HepG2 (cell line): ENCODE data around the gene STAT4. TPM values are rescaled to one million over a fixed set of nuclear protein-coding genes. Genes with fewer than 3 reads are reported as not detected.

Experiments
- ARNTL ChIP-seq: sonication (generic); formaldehyde crosslinking; IDR thresholded peaks from 2 replicates; pipeline ENCODE4 v1.4.0; 2020; ENCODE audit warnings: mild to moderate bottlenecking, missing genetic modification reagents
- BRD4 ChIP-seq: sonication (generic); formaldehyde crosslinking; IDR thresholded peaks from 2 replicates; pipeline ENCODE4 v1.4.0; 2020; ENCODE audit warnings: missing genetic modification reagents
- GTF3A ChIP-seq: sonication (generic); formaldehyde crosslinking; conservative IDR thresholded peaks from 2 replicates; pipeline ENCODE4 v1.4.0; 2020; ENCODE audit warnings: mild to moderate bottlenecking, missing genetic modification reagents
- HNRNPH1 ChIP-seq: fragments of 200-400 bp; formaldehyde crosslinking; optimal IDR thresholded peaks from 2 replicates; pipeline ENCODE3; 2017; ENCODE audit warnings: mild to moderate bottlenecking, low read depth, low read length
- ZNF205 ChIP-seq: IDR thresholded peaks from 2 replicates; pipeline ENCODE4 v1.6.1; 2018; ENCODE audit warnings: missing biosample characterization, missing genetic modification reagents
- ZNF260 ChIP-seq: sonication (generic); formaldehyde crosslinking; IDR thresholded peaks from 2 replicates; pipeline ENCODE4 v1.4.0; 2020; ENCODE audit warnings: missing genetic modification reagents, low read depth, mild to moderate bottlenecking, borderline replicate concordance
- ZNF33B ChIP-seq: sonication (generic); formaldehyde crosslinking; IDR thresholded peaks from 2 replicates; pipeline ENCODE4 v1.5.1; 2020; ENCODE audit warnings: mild to moderate bottlenecking, missing genetic modification reagents
- ZNF75D ChIP-seq: sonication (generic); formaldehyde crosslinking; IDR thresholded peaks from 2 replicates; pipeline ENCODE4 v1.8.1; 2023; ENCODE audit warnings: missing genetic modification reagents, mild to moderate bottlenecking, borderline replicate concordance
- polyA plus RNA-seq, 8 experiments: library from polyadenylated mRNA; depleted of rRNA in 3 of 8; stranded (reverse) in 7 of 8; unstranded in 1 of 8; fragments of >200 nt; fragmentation: Illumina TruSeq in 4 of 8; extraction: Trizol in 4 of 8; gene quantifications; 2 replicates each; pipeline versions ENCODE4 v1.2.1 to v1.2.3, GENCODE V29; 2011 to 2016; ENCODE audit warnings: low read depth in 4 of 8, missing spikeins in 1 of 8, mixed read lengths in 1 of 8; ENCODE audit not compliant: insufficient read depth in 1 of 8
- total RNA-seq, 5 experiments: library from RNA; depleted of rRNA; stranded (reverse); fragments of >200 nt; fragmentation: Illumina TruSeq; extraction: Trizol; gene quantifications; 2 replicates each; pipeline ENCODE4 v1.2.3, GENCODE V29; 2016; ENCODE audit warnings: low read depth in 1 of 5
- TF ChIP-seq, protein P1 (sequence below): sonication (generic); formaldehyde crosslinking; conservative IDR thresholded peaks from 2 replicates; pipeline ENCODE4 v1.4.0; 2020; ENCODE audit warnings: mild to moderate bottlenecking, missing genetic modification reagents, moderate library complexity
- TF ChIP-seq, protein P2 (sequence below), 2 experiments: fragments of 450-650 bp in 1 of 2; sonication (generic) in 1 of 2; formaldehyde crosslinking in 1 of 2; IDR thresholded peaks; 2 replicates each; pipeline versions ENCODE4 v1.6.1 to v1.8.0; 2016 to 2022; ENCODE audit warnings: antibody characterized with exemption in 1 of 2, mild to moderate bottlenecking in 1 of 2, missing genetic modification reagents in 1 of 2
- TF ChIP-seq, protein P3 (sequence below): sonication (generic); formaldehyde crosslinking; conservative IDR thresholded peaks from 2 replicates; pipeline ENCODE4 v1.5.0; 2020; ENCODE audit warnings: missing genetic modification reagents

STAT4 gene
- total and polyA plus RNA-seq, 2 of the 13 experiments (the other 11 are each of a cell fraction or from before 2014, with no cell fraction given): 0.37 TPM; not detected in 1

DNA sequence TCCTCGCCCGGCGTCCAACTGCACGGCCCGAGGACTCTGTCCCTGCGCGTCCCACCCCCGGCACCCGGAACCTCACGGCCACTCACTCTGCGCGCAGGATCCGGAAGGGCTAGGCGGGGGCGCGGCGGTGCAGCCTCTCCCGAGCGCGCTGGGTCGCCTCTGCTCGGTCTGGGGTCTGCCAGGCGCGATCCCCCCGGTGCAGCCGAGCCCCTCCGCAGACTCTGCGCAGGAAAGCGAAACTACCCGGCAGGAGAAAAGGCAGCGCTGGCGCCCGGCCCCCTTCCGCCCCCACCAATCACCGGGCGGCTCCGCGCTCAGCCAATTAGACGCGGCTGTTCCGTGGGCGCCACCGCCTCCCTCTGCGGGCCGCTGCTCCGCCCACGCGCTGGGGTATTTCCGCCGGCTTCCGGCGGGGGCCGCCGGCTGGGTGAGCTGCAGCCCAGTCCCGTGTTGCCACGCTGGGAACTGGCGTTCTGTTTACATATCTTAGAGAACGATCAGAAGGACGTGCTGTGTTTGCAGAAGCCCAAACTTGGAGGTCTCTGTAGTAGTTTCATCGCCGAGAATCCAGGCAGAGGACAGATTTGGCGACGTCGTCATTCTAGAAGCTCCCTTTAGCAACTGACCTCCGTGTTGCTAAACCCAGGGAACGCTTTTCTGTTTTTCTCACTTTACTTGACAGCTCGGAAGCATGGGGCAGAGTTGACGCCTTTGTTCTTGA lies 136.7 kb downstream of the STAT4 start, which contains the start of gene STAT1 (continued):
- TF ChIP-seq, protein P1, sequence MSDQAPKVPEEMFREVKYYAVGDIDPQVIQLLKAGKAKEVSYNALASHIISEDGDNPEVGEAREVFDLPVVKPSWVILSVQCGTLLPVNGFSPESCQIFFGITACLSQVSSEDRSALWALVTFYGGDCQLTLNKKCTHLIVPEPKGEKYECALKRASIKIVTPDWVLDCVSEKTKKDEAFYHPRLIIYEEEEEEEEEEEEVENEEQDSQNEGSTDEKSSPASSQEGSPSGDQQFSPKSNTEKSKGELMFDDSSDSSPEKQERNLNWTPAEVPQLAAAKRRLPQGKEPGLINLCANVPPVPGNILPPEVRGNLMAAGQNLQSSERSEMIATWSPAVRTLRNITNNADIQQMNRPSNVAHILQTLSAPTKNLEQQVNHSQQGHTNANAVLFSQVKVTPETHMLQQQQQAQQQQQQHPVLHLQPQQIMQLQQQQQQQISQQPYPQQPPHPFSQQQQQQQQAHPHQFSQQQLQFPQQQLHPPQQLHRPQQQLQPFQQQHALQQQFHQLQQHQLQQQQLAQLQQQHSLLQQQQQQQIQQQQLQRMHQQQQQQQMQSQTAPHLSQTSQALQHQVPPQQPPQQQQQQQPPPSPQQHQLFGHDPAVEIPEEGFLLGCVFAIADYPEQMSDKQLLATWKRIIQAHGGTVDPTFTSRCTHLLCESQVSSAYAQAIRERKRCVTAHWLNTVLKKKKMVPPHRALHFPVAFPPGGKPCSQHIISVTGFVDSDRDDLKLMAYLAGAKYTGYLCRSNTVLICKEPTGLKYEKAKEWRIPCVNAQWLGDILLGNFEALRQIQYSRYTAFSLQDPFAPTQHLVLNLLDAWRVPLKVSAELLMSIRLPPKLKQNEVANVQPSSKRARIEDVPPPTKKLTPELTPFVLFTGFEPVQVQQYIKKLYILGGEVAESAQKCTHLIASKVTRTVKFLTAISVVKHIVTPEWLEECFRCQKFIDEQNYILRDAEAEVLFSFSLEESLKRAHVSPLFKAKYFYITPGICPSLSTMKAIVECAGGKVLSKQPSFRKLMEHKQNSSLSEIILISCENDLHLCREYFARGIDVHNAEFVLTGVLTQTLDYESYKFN (CRISPR knock-in tag): peak; percentile 92
- TF ChIP-seq ARNTL (peak; percentile 94), GTF3A (peak; percentile 80; the same call in 1 of the 2 replicates), HNRNPH1 (no peak), ZNF33B (CRISPR knock-in tag) (peak; percentile 55; the same call in 1 of the 2 replicates), ZNF75D (CRISPR knock-in tag) (0 out of 2 replicates have a peak, but pooled peaks have one; percentile 88), ZNF205 (CRISPR knock-in tag) (peak; percentile 89; the same call in 1 of the 2 replicates), BRD4 (CRISPR knock-in tag) (peak; percentile 78; the same call in 1 of the 2 replicates), ZNF260 (no peak)
- TF ChIP-seq, protein P2, sequence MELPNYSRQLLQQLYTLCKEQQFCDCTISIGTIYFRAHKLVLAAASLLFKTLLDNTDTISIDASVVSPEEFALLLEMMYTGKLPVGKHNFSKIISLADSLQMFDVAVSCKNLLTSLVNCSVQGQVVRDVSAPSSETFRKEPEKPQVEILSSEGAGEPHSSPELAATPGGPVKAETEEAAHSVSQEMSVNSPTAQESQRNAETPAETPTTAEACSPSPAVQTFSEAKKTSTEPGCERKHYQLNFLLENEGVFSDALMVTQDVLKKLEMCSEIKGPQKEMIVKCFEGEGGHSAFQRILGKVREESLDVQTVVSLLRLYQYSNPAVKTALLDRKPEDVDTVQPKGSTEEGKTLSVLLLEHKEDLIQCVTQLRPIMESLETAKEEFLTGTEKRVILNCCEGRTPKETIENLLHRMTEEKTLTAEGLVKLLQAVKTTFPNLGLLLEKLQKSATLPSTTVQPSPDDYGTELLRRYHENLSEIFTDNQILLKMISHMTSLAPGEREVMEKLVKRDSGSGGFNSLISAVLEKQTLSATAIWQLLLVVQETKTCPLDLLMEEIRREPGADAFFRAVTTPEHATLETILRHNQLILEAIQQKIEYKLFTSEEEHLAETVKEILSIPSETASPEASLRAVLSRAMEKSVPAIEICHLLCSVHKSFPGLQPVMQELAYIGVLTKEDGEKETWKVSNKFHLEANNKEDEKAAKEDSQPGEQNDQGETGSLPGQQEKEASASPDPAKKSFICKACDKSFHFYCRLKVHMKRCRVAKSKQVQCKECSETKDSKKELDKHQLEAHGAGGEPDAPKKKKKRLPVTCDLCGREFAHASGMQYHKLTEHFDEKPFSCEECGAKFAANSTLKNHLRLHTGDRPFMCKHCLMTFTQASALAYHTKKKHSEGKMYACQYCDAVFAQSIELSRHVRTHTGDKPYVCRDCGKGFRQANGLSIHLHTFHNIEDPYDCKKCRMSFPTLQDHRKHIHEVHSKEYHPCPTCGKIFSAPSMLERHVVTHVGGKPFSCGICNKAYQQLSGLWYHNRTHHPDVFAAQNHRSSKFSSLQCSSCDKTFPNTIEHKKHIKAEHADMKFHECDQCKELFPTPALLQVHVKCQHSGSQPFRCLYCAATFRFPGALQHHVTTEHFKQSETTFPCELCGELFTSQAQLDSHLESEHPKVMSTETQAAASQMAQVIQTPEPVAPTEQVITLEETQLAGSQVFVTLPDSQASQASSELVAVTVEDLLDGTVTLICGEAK (IDR thresholded peaks at IDR 0.05): no peak
- TF ChIP-seq, protein P2 (CRISPR knock-in tag; IDR thresholded peaks at IDR 0.05): peak; percentile 79; the same call in 1 of the 2 replicates
- TF ChIP-seq, protein P3, sequence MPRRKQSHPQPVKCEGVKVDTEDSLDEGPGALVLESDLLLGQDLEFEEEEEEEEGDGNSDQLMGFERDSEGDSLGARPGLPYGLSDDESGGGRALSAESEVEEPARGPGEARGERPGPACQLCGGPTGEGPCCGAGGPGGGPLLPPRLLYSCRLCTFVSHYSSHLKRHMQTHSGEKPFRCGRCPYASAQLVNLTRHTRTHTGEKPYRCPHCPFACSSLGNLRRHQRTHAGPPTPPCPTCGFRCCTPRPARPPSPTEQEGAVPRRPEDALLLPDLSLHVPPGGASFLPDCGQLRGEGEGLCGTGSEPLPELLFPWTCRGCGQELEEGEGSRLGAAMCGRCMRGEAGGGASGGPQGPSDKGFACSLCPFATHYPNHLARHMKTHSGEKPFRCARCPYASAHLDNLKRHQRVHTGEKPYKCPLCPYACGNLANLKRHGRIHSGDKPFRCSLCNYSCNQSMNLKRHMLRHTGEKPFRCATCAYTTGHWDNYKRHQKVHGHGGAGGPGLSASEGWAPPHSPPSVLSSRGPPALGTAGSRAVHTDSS: peak; percentile 55; the same call in 1 of the 2 replicates
